GM18873 (cell line): ENCODE results near the gene HDGF.

Experiments
- ATAC-seq: cut with Tn5 transposase; IDR thresholded peaks from one replicate; pipeline ENCODE4 v1.9.1; 2021; ENCODE audit warnings: mild to moderate bottlenecking, moderate library complexity, moderate number of reproducible peaks; ENCODE audit not compliant: unreplicated experiment, low FRiP score

HDGF gene

DNA sequence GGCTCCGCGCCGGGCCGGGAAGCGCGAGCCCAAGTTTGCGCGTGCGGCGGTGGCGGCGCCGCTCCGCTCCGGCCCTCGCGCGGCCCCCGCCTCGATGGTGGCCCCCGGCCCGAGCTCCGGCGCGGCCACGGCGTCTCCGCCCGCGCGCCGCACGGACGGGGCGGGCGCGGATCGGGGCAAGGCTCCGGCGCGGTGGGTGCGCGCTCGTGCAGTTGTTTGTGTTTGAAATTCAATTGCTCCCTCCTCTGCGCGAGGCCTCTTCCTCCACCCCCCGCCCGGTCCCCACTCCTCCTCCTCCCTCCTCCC is at the start of gene HDGF:
Gene HDGF, minus strand, starts transcription at position 225 of the 306 bp plus-strand sequence. CDS start 246 bp downstream, outside the sequence.
- ATAC-seq, result peak; percentile 12

DNA sequence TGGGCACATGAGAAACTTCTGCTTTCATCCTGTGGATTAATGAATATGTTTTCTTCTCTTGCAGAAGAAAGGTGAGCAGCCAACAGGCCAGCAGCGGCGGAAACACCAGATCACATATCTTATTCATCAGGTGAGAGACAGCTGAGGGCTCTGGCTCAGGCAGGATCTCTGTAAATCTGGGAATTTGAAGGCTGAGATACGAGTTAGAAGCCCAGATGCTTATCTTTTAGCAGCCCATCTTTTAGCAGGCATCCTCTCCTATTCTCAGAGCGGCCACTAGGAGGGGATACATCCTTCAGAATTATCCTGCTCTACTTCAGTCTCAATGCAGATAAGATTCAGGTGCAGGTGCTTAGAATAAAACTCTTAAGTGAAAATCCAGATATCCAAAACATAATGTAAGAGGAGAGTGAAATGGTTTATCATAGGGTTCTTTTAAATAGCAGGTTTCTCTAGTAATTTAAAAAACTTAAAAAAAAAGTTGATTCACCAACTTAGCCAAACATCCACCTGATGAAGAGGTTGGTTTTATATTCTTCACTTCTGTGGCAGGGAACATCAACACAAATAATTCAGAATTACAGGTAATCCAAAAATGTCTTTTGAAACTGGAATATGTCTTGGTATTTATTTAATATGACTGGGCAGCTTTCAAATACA is 45.9 kb upstream of the HDGF start:
- ATAC-seq, result no peak

DNA sequence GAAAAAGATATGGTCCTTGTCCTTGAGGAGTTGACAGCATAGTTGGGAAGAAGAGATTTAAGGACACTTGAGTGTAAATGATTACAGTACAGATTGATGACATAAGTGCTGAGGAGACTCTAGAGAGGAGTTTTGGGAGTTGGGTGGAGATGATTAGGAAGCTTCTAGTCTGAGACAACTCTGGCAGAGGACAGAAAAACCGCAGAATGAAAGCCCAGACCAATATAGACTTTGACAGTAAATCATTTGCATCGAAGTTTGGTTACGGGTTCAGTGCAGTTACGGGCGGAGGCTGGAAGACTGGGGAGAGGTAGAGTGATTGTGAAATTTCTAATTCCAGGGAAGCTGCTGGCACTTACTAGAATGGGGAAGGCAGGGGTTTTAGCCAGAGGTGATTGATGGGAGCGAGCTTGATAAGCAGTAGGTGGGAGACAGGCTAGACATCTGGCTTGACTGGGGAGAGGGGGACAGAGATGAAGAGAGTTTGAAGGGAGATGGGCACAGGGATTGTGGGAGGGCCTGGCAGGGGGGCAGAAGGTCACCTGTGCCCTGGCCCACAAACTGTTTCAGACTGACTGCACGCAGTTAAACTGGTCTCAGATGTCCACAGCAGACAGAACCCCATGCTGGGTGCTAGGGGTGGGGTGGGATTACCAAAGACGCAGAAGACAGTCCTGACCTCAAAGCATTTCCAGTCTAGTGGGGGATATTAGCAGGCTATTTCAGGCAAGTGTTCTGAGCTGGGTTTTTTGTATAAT is 45.0 kb upstream of the HDGF start:
- no peak for ATAC-seq

DNA sequence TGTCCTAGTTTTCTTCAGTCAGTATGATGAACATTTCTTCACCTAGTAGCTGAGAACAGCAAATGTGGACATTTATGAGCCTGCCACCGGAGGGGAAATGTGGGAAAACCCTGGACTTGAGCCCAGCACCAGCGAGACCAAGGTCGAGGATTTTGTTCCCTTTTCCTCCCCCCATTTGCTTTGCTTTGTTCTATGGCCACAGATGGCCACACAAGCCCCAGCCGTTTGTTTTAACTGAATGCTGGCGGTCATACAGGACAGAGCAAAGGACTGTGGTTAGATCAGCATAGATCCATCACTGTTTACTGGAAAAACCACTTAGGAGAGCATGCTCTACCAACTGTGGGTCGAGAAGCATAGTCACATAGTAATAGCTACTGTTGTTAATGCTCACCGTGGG is 44.3 kb upstream of the HDGF start:
- ATAC-seq, result no peak

DNA sequence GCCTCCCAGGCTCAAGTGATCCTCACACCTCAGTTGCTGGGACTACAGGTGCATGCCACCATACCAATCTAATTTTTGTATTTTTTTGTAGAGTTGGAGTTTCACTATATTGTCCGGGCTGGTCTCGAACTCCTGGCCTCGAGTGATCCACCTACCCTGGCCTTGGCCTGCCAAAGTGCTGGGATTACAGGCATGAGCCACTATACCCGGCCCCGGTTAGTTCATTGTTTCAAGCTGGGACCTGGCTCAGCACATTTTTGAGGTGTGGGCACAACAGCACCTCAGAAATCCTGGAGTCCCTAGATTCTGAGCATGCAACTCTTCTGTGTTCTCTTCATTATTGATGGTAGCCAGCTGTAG is 43.9 kb upstream of the HDGF start:
- no peak for ATAC-seq

DNA sequence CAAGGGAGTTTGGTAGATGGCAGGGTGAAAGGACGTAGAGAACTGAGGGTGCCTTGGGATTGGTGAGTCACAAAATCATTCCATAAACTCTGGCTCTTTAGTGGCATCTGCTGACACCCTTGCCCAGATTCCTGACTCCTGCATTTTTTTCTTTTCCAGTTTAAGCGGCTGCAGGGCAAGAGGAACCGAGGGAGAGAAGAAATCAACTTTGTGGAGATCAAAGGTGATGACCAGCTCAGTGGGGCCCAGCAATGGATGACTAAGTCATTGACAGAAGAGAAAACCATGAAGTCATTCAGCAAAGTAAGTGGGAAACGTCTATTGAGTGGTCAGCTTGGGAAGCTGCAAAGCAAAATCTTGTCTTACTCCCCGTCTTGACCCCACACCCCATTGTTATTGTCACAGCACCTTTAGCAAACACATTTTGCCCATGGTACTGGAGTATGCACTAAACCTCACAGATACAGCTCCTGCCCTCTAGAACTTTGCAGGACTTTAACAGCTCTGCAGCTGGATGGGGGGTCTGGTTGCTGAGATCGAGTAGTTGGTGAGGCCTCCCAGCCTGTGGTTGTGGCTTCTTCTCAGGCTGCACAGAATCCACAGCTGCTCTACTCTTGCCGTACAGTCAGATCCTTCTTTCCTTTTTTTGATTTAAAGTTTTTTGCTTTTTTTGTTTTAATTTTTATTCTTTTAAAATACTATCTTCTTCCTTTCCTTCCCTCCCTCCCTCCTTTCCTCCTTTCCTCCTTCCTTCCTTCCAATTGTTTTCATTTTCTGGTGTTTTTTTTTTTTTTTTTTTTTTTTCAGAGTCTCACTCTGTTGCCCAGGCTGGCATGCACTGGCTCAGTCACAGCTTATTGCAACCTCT is 43.3 kb upstream of the HDGF start:
- no peak for ATAC-seq

DNA sequence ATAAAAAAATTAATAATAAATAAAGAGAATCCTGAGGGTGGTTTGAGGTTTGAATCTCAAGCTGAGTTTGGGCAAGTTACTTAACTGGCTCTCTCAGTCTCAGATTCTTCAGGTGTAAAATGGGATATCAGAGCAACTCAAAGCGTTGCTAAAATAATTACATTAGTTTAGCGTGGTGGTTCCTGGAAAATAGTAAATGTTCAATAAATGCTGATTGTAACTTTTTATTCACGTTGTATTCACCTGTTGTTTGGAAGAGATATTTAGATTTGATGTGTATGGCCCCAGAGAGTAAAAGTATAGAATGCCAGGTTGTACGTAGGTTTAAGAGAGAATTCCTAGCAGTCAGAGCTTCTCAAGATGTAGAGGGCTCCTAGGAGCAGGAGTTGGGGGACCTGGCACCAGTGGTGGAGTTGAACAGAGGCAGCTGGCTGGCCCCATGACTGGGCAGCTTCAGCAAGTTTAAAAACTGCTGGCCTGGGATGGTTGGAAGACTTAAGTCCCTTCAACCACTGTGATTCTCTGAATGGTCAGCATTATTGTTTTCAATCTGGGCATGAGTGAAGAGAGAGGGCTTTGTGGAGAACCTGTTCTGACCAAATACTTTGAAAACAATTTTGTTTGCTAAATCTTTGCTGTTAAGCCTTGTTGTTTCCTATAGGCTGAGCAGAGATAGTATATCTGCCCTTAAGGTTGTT is 38.3 kb upstream of the HDGF start:
- ATAC-seq, result no peak

DNA sequence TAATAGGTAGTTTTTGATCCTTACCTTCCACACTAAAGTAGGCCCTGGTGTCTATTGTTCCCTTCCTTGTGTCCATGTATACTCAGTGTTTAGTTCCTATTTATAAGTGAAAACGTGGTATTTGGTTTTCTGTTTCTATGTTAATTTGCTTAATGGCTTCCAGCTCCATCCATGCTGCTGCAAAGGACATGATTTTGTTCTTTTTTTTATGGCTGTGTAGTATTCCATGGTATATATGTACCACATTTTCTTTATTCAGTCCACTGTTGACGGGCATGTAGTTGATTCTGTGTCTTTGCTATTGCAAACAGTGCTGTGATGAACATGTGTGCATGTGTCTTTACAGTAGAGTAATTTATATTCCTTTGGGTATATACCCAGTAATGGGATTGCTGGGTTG is 36.7 kb upstream of the HDGF start:
- no peak for ATAC-seq

DNA sequence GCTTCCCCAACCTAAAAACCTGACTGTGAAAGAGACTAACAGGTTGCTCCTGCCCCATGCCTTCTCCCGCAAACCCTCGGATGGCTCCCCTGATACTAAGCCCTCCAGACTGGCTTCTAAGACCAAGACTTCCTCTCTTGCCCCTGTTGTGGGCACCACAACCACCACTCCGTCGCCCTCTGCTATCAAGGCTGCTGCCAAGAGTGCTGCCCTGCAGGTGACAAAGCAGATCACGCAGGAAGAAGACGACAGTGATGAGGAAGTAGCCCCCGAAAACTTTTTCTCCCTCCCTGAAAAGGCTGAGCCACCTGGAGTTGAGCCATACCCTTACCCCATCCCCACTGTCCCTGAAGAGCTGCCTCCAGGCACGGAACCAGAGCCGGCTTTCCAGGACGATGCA is 35.2 kb upstream of the HDGF start:
- no peak for ATAC-seq

DNA sequence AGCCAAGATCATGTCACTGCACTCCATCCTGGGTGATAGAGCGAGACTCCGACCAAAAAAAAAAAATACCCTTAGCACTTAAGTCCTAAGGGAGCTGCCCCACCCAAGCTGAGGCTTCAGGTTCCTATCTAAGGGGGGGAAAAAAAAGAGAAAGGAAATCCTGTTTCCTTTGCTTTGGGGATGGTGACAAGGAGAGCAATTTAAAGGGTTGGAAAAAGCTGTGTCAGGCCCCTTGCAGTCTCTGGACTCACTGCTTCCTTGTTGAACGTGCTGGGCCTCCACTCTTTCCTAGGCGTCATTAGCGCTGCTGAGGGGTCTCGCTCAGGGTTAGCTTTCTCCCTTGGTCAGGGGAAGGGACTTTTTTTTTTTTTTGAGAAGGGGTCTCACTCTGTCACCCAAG is 34.0 kb upstream of the HDGF start:
- ATAC-seq, result no peak

DNA sequence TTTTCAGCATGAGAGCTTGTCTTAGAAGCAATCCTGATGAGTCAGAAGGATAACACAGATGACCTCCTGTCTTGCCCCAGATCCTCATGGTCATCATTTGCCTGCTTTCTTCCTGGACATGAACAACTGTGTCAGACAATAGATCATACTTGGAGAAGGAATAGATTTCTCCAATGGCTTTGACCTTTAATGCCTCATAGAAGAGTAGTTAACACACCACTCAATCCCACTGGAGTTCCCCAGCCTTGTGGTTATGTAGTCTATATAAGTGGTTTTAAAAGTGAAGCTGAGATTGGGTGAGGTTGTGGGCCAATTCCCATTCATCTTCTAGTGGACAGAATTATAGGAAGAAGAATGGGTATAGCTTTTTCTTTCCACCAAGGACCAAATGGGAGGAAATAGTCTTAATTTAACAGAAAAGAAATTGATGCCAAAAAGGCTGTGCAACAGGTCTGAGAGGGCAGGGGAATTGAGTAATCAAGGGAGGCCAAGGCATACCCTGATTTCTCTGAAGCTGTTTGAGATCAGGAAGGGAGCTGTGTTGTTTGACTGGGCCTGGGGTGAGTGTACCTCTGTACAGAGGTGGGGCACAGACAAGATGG is 30.2 kb upstream of the HDGF start:
- no peak for ATAC-seq

DNA sequence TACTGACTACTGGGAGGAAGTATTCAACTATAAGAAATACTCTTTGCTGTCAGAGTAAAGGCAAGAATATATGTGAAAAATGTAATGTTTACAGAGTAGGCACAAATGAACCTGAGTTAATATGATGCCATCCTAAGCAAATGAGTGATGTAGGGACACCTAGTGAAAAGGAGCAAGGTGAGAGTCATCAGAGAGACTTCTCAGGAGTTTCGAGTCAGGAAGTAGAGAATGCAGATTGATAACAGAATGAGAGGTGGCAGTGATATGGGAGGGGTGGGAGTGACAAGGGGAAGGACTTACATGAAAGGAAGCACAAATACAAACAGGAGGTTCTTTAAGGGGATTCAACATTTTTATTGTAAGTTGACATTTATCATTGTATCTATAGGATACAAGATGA is 26.1 kb upstream of the HDGF start:
- no peak for ATAC-seq

DNA sequence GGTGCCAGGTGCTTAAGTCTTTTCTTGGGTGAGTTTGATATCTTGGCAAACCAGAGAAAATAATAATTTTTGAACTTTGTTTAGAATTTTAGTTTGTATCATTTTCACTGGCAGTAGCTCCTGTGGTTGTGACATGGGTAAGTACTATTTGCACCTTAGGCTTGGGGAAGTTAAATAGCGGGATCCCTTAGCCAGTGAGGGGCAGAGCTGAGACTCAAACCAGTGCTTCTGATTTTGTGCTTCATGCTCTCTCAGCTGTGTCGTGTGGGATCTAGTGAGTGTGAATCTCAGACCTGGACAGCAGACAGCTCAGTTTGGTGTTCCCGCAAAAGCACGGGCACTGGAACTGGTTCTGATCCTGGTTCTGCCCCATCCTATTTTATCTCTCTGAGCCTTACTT is 25.5 kb upstream of the HDGF start:
- no peak for ATAC-seq

DNA sequence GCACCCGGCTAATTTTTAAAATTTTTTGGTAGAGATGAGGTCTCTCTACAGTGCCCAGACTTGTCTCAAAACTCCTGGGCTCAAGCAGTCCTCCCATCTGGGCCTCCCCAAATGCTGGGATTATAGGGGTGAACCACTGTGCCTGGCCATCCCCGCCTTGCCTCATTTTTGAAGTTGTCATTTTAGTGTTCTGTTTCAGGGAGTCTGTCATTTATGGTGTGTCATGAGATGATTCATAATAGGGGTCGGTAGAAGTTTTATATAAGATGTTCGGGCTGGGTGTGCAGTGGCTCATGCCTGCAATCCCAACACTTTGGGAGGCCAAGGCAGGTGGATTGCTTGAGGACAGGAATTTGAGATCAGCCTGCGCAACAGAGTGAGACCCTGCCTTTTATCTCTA is 24.3 kb upstream of the HDGF start:
- no peak for ATAC-seq

DNA sequence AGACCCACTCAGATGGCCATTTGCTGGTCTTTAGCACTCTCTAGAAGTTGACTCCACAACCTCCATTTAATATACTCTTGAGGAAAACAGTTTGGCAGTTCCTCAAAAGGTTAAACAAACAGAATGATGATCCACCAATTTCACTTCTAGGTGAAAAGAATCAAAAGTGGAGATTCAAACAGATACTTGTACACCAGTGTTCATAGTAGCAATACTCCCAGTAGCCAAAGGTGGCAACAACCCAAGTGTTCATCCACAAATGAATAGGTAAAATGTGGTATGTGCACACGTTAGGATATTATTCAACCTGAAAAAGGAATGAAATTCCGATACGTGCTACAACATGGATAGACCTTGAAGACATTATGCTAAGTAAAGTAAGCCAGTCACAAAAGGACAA is 22.1 kb upstream of the HDGF start:
- no peak for ATAC-seq

DNA sequence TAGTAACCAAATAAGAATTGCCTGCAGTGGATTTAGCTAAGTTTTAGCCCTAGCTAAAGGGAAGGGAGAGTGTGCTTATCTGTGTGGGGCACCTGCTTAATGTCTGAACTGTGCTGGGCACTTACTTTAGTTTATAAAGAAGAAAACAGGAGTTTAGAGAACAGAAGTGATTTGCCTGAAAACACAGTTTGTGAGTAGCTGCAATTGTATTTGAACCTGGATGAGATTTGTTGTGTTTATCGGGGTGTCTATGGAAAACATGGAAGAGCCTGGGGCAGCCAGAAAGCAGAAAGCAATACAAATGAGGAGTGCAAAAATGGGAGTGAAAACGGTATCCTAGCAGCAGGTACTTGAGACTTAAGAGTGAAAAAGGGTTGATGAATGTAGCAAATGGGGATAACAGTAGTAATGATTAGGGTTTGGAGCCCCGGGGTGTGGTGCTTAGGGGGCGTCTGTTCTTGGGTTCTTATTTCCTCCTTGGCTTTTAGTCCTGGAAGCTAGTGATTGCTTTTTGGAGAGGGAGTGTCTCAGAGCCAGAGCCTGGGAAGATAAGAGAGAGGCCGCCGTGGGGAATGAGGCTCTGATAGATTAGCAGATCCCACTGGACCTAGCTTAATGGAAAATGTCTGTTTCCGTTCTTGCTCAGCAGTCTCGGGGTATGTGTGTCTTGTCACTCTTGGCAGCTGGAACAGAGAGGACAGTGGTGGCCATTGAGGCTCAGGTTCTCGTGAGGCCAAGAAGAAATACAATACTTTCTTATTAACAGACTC is 21.4 kb upstream of the HDGF start:
- no peak for ATAC-seq

DNA sequence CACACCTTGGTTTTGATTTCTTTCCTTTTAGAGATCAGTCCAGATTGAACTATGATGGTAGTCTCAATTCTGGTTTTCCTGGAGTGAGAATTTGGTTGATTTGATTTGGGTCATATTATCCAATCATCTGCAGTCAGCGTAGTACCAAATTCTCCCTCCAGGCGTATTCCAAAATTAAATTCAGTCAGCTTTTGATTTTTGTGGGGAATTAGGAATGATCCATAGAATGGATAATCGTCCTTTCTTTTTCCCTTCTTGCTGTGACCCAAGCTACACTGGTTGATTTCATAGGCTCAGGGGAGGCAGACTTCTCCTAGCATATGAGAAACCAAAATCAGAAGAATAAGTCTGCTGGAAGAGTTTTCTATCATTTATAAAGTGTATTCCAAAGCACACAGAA is 20.7 kb upstream of the HDGF start:
- no peak for ATAC-seq

DNA sequence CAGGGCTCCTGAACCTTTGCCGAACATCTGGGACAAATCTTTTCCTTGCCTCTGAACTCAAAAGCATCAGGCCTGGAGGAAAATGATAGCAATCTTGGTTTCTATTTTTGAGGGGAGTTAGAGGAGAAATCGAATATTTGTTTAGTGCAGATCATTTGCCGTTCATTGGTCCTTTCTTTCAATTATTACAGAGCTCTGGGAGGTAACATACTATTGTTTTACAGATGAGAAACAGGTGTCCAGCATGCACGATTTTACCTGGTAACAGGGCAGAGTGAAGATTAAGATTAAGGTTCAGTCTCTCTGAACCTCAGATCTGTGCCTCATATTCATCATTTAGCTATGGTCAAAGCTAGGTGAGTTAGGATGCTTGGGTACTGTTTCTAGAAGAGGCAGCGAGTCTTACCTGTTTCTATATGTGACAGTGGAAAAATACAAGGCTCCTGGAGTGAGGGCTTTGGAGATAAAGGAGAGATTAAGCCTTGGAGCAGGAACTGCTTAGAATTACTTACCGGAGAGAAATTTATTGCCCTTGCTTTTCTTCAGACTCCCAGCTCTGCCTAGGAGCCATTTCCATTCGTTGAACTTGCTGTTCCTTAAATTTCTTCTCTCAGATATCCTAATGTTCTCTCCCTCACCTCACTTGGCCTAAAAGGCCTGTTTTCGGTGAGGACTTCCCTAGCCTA is 17.3 kb upstream of the HDGF start:
- ATAC-seq, result no peak

DNA sequence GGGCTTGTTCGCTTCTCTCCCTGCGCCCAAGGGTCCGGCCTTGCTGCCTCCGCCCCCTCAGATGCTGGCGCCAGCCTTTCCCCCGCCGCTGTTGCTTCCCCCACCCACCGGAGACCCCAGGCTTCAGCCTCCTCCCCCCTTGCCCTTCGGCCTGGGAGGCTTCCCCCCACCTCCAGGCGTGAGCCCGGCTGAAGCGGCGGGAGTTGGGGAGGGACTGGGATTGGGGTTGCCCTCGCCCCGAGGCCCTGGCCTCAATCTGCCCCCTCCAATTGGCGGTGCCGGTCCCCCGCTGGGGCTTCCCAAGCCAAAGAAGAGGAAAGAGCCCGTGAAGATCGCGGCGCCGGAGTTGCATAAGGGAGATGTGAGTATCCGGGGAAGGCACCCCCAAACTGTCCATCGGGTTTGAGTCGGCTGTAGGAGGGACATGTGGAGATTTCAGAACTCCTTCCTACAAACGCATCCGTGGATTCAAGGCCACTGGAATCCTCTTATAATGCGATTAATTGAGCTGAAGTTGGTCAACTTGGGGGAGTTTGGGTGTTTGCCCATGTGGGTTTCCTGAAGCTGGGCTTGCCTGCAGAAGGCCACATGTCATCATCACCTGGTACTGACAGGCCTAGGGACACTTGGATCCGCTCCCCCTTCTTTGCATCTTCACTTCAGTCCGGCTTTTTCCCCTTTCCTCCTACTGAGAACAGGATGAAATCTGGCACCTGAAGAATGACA is 16.6 kb upstream of the HDGF start:
- peak; percentile 18 for ATAC-seq
